ENCODE results near the gene EEIG2.

The EEIG2 gene

GRCh38 chr1:108551137-108551862, 8.6 kb upstream of the EEIG2 start:
- no peak for DNase-seq

- DNase-seq = no peak
These were observed 6.0 kb upstream of the EEIG2 start for GRCh38 chr1:108553905-108554304.

GRCh38 chr1:108554682-108555427, 5.0 kb upstream of the EEIG2 start:
- DNase-seq = no peak

- no peak for DNase-seq
These were observed 3.8 kb upstream of the EEIG2 start for GRCh38 chr1:108556066-108556465.

GRCh38 chr1:108556499-108556898, 3.4 kb upstream of the EEIG2 start:
- no peak for DNase-seq

GRCh38 chr1:108557296-108557695, 2.6 kb upstream of the EEIG2 start:
- DNase-seq = no peak

GRCh38 chr1:108560189-108560873, 431 bp downstream of the EEIG2 start:
- no peak for DNase-seq

- DNase-seq = peak; percentile 29 to 41
These were observed 1.1 kb downstream of the EEIG2 start for GRCh38 chr1:108560874-108561459.

GRCh38 chr1:108561689-108562326, 1.9 kb downstream of the EEIG2 start:
- peak; percentile 7 to 24 for DNase-seq

- no peak for DNase-seq
These were observed 3.9 kb downstream of the EEIG2 start for GRCh38 chr1:108563808-108564207.

GRCh38 chr1:108565081-108565480, 5.2 kb downstream of the EEIG2 start:
- no peak for DNase-seq

GRCh38 chr1:108565512-108565911, 5.6 kb downstream of the EEIG2 start:
- no peak for DNase-seq

GRCh38 chr1:108568589-108568988, 8.7 kb downstream of the EEIG2 start:
- no peak for DNase-seq

- DNase-seq = no peak
These were observed 9.3 kb downstream of the EEIG2 start for GRCh38 chr1:108569097-108569728.

- no peak for DNase-seq
These were observed 10.2 kb downstream of the EEIG2 start for GRCh38 chr1:108570128-108570527.

GRCh38 chr1:108570998-108571401, 11.1 kb downstream of the EEIG2 start:
- no peak for DNase-seq

GRCh38 chr1:108572182-108572581, 12.3 kb downstream of the EEIG2 start:
- DNase-seq = no peak

- DNase-seq = no peak
These were observed 13.3 kb downstream of the EEIG2 start for GRCh38 chr1:108573183-108573582.

GRCh38 chr1:108574008-108574407, 14.1 kb downstream of the EEIG2 start:
- DNase-seq = no peak

GRCh38 chr1:108575375-108575774, 15.5 kb downstream of the EEIG2 start:
- no peak for DNase-seq

- no peak for DNase-seq
These were observed 24.0 kb downstream of the EEIG2 start for GRCh38 chr1:108583757-108584427.

- DNase-seq = no peak
These were observed 24.5 kb downstream of the EEIG2 start for GRCh38 chr1:108584428-108584856.
